AG09309 (cell line): Measurements from ENCODE around the gene ZC3H11A.

Source experiments
- DNase-seq: peaks from one replicate; pipeline ENCODE4 v3.0.0-alpha.2; 2010; ENCODE audit warnings: low read depth
- H3K4me3 ChIP-seq: 2 replicates; pipeline ENCODE4 v1.5.1; 2011; ENCODE audit warnings: mild to moderate bottlenecking, low read depth, low read length, moderate library complexity; ENCODE audit not compliant: control insufficient read depth
- TF ChIP-seq, protein P1 (sequence below): IDR thresholded peaks from 2 replicates; pipeline ENCODE4 v1.5.1; 2011; ENCODE audit warnings: mild to moderate bottlenecking, low read depth, low read length, inconsistent platforms; ENCODE audit not compliant: insufficient read depth, control insufficient read depth; ENCODE audit errors: missing control alignments

The ZC3H11A gene

DNA sequence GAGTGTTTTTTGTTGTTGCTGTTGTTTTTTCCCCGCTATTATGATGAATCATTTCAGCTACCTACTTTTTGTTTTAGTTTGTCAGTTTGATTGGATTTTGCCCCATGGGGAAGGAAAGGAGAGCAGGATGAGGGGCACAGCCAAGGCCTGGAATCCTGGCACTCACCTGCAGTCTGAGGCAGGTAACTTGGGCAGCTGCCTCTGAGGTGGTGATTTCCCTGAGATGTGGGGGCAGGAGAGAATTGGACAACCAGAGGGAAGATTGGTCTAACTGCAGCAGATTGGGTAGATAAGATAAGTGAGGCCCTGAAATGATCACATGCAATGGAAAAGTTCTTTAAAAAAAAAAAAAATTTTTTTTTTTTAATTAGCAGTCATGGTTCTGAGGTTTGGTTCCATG, 31.9 kb upstream of the ZC3H11A start:
- no peak overlapping the region for H3K4me3 ChIP-seq
- no peak for DNase-seq
- TF ChIP-seq, protein P1, sequence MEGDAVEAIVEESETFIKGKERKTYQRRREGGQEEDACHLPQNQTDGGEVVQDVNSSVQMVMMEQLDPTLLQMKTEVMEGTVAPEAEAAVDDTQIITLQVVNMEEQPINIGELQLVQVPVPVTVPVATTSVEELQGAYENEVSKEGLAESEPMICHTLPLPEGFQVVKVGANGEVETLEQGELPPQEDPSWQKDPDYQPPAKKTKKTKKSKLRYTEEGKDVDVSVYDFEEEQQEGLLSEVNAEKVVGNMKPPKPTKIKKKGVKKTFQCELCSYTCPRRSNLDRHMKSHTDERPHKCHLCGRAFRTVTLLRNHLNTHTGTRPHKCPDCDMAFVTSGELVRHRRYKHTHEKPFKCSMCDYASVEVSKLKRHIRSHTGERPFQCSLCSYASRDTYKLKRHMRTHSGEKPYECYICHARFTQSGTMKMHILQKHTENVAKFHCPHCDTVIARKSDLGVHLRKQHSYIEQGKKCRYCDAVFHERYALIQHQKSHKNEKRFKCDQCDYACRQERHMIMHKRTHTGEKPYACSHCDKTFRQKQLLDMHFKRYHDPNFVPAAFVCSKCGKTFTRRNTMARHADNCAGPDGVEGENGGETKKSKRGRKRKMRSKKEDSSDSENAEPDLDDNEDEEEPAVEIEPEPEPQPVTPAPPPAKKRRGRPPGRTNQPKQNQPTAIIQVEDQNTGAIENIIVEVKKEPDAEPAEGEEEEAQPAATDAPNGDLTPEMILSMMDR: no peak

DNA sequence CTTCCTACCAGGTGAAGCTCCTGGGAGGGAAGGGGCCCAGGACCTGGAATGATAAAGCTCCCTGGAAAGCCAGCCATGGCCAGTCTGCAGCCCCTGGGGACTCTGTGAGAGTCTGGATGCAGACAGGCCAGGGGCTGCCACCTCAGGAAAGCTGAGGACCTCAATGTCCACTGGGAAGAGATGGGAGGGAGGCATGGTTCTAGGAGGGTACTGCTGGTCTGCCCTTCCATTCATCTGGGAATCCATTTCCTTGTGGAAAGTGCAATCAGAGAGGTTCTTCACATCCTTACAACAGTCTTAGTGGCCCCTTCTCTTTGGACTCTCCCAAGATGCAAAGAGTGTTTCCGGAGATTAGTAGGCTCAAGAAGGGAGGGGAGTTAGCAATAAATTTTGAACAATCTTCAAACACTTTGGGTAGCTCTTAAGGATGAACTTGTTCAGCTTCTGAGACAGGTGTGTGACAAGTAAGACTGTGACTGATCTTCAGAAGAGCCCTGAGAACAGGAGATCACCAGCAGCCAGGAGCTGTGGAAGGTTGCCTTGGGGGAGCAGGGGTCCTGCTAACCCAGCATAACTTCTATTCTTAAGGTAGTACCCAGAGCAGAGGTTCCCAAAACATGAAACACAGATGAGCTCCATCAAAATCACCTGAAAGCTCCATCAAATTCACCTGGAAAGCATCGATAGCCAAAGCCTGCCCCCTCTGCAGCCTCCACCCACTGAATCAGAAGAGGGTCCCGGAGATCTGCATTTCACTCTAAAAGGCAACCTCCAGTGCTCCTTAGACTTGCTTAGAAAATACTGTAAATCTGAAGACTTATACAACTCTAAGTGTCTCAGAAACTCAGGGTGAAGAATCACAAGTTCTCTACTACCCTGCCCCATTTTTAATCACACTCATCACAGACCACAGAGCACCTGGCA, 31.1 kb upstream of the ZC3H11A start:
- TF ChIP-seq, protein P1: no peak
- no peak overlapping the region for H3K4me3 ChIP-seq
- no peak for DNase-seq

DNA sequence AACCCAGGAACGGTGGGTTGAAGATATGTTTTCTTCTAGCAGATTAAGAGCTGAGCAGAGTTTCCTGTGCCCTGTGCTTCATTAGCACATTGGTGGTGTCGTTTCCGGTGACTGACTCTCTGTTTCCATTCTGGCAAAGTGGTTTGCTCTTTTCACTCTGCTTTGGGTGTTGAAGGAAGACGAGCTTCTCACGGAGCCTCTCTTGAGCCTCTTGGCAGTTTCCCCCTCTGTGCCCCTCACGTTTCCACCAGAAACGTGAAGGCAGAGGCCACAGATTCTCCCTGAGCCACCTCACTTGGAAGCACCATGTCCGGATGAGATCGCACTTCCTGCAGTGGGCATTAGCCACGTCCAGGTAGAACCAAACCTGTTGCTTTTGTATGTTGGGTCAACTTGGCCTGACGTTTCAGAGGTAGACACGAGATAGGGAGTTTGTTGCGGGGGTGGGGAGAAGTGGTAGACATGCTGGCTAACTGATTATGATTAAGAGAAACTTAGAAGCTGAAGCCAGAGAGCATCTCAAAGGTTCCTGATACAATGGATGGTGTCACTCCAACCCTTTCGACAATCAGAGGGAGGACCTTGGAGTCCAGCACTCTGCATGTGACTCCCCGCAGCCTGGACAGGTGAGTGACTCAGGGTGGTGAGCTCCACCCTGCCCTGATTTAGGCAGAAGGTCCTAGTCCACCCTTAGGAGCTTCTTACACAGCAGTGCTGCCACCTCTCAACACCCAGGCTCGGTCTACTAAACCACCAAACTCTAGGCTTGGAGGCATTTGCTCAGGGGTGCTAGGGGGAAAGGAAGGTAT, 30.2 kb upstream of the ZC3H11A start, which contains the start of gene LAX1:
Gene LAX1 (plus strand): TSS at position 155 of the 809 bp plus-strand sequence. CDS start 383 bp downstream, at position 538.
- no peak within 1 kb of the TSS for H3K4me3 ChIP-seq
- no peak for DNase-seq
- TF ChIP-seq, protein P1: no peak

DNA sequence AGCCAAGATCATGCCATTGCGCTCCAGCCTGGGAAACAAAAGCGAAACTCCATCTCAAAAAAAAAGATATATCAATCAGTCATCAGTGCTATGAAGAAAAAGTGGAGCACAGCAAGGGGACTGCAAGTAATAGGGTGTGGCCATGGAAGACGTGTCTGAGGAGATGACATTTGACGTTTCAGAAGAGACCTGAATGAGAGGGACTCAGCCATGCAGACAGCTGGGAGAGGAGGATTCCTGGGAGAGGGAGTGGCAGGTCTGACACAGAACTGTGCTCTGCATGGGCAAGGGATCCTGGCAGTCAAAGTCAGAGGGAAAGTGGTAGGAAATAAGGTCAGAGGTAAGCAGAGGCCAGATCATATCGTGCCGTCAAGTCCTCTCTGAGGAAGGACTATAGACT, 27.2 kb upstream of the ZC3H11A start:
- no peak for DNase-seq
- TF ChIP-seq, protein P1: no peak
- H3K4me3 ChIP-seq: no peak overlapping the region

DNA sequence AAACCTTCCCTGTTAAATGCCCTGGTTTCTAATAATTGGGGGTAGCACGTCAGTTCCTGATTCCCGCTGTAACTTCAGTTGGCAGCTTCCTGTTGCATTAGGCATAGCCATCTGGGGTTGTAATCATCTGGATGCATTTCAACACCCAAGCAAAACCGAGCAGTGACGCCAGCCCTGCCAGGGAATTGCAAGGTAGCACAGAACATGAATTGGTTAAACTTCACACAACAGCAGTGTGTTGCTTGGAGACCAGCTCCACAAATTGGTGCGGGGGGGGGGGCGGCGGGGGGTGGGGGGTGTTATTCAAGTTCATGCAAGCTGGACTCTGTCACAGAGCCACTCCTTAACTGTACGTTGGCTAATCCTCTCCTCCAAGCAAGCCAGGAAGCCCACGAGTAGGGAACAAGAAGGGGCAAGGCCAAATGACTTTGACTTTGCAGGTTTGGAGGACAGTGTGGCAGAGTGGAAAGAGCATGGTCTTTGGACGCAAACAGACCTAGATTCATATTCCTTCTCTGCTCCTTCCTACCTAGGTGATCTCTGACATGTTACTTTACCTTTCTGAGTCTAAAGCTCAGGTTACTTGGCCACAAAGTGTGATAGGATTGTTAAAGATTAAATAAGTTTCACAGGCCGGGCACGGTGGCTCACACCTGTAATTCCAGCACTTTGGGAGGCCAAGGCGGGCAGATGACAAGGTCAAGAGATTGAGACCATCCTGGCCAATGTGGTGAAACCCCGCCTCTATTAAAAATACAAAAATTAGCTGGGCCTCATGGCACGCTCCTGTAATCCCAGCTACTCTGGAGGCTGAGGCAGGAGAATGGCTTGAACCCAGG, 25.7 kb upstream of the ZC3H11A start:
- H3K4me3 ChIP-seq: no peak overlapping the region
- TF ChIP-seq, protein P1: no peak
- DNase-seq: peak; percentile 72

DNA sequence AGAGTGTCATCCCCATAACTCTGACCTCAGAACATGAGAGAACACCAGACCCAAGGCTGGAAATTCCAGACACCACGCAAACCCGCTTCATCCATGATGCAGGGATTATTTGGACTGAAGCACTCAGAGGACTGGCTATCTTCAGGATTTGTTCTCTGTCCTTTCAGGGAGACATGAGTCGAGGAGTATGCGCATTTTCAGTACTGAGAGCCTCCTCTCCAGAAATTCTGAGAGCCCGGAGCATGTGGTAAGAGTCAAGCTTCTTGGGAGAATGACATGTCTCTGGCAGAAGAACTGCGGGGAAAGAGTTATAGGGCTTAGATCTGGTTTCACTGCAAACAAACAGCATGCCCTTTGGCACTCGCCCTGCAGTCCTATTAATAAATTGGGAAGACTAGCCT, 23.5 kb upstream of the ZC3H11A start:
- DNase-seq: no peak
- no peak overlapping the region for H3K4me3 ChIP-seq
- TF ChIP-seq, protein P1: no peak
